Astrocyte (in vitro differentiated cells and primary cell): ENCODE data around the gene ABHD2. TPM values are rescaled to one million over a fixed set of nuclear protein-coding genes. Genes with fewer than 3 reads are reported as not detected.

Experiments
- DNase-seq: peaks from one replicate; pipeline ENCODE4 v3.0.0-alpha.2; 2010; ENCODE audit warnings: low read depth
- FAIRE-seq: peaks from 2 replicates; lab custom pipeline; 2011; peaks lifted over from hg19 to GRCh38; lab: Jason Lieb, UNC
- H2AFZ ChIP-seq: 2 replicates; pipeline ENCODE4 v1.6.0; 2012; ENCODE audit warnings: low read depth, low read length, inconsistent platforms
- H3K27ac ChIP-seq: 2 replicates; pipeline ENCODE4 v1.5.1; 2011; ENCODE audit warnings: low read depth, low read length, inconsistent platforms
- H3K27me3 ChIP-seq: 2 replicates; pipeline ENCODE4 v1.6.0; 2011; ENCODE audit warnings: low read length, inconsistent platforms; ENCODE audit not compliant: insufficient read depth
- H3K36me3 ChIP-seq: 2 replicates; pipeline ENCODE4 v1.5.1; 2011; ENCODE audit warnings: low read length, inconsistent platforms; ENCODE audit not compliant: insufficient read depth
- H3K4me1 ChIP-seq: 2 replicates; pipeline ENCODE4 v1.5.1; 2011; ENCODE audit warnings: low read length, inconsistent platforms; ENCODE audit not compliant: insufficient read depth
- H3K4me2 ChIP-seq: 2 replicates; pipeline ENCODE4 v1.6.0; 2012; ENCODE audit warnings: low read length, inconsistent platforms
- H3K4me3 ChIP-seq: 2 replicates; pipeline ENCODE4 v1.5.1; 2011; ENCODE audit warnings: low read depth, mild to moderate bottlenecking, low read length, inconsistent platforms; ENCODE audit not compliant: insufficient read depth
- H3K79me2 ChIP-seq: 2 replicates; pipeline ENCODE4 v1.6.0; 2012; ENCODE audit warnings: mild to moderate bottlenecking, low read length, inconsistent platforms; ENCODE audit not compliant: insufficient read depth
- H3K9ac ChIP-seq: 2 replicates; pipeline ENCODE4 v1.6.0; 2012; ENCODE audit warnings: mild to moderate bottlenecking, low read length, inconsistent platforms
- H3K9me3 ChIP-seq: 2 replicates; pipeline ENCODE4 v1.5.1; 2012; ENCODE audit warnings: low read depth, mild to moderate bottlenecking, low read length, inconsistent platforms; ENCODE audit not compliant: insufficient read depth
- H4K20me1 ChIP-seq: 2 replicates; pipeline ENCODE4 v1.6.0; 2012; ENCODE audit warnings: low read length, inconsistent platforms; ENCODE audit not compliant: insufficient read depth
- H3K27ac Mint-ChIP-seq: one replicate; pipeline ENCODE4 v1.8.0; 2021; ENCODE audit warnings: mild to moderate bottlenecking, mixed read lengths; ENCODE audit not compliant: unreplicated experiment
- H3K27me3 Mint-ChIP-seq: one replicate; pipeline ENCODE4 v1.8.0; 2021; ENCODE audit warnings: low read depth, mixed read lengths; ENCODE audit not compliant: unreplicated experiment
- H3K36me3 Mint-ChIP-seq: one replicate; pipeline ENCODE4 v1.8.0; 2021; ENCODE audit warnings: low read depth, mixed read lengths; ENCODE audit not compliant: unreplicated experiment
- H3K4me1 Mint-ChIP-seq: one replicate; pipeline ENCODE4 v1.8.0; 2021; ENCODE audit warnings: low read depth, mixed read lengths; ENCODE audit not compliant: unreplicated experiment
- H3K4me3 Mint-ChIP-seq: one replicate; pipeline ENCODE4 v1.8.0; 2021; ENCODE audit warnings: mild to moderate bottlenecking, moderate library complexity, mixed read lengths; ENCODE audit not compliant: unreplicated experiment
- H3K9me3 Mint-ChIP-seq: one replicate; pipeline ENCODE4 v1.8.0; 2021; ENCODE audit warnings: mild to moderate bottlenecking, mixed read lengths; ENCODE audit not compliant: unreplicated experiment
- EZH2 ChIP-seq: IDR thresholded peaks from 2 replicates; pipeline ENCODE4 v1.6.1; 2012; ENCODE audit warnings: mild to moderate bottlenecking, low read length, inconsistent platforms; ENCODE audit not compliant: insufficient read depth
- total RNA-seq: library from RNA; stranded (reverse); gene quantifications from 2 replicates; pipeline ENCODE4 v1.2.1, GENCODE V29; 2021
- TF ChIP-seq, protein P1 (sequence below): IDR thresholded peaks from 2 replicates; pipeline ENCODE4 v1.5.1; 2011; ENCODE audit warnings: low read depth, mild to moderate bottlenecking, inconsistent platforms, low read length, moderate library complexity; ENCODE audit not compliant: insufficient read depth

Gene ABHD2
- total RNA-seq, 1 donor from 2014 or later, result 41.3 TPM

GRCh38 chr15:89066280-89066679 lies 22.0 kb upstream of the ABHD2 start:
- Histone ChIP-seq H3K4me2 (no peak overlapping the region), H3K27ac (no peak overlapping the region), H3K27me3 (no peaks in the 10 kb centered on the region), H3K4me1 (peaks cover 11% of the 10 kb centered on the region), H2AFZ (no peak overlapping the region), H4K20me1 (no peaks in the 10 kb centered on the region), H3K9me3 (peaks cover 23% of the 10 kb centered on the region), H3K79me2 (no peaks in the 10 kb centered on the region), H3K4me3 (no peak overlapping the region), H3K36me3 (no peaks in the 10 kb centered on the region), H3K9ac (no peak overlapping the region)
- H3K27ac Mint-ChIP-seq, result peak overlapping the region; percentile 72
- DNase-seq, result no peak
- no peak overlapping the region for H3K4me3 Mint-ChIP-seq
- TF ChIP-seq EZH2, result no peak
- TF ChIP-seq, protein P1, sequence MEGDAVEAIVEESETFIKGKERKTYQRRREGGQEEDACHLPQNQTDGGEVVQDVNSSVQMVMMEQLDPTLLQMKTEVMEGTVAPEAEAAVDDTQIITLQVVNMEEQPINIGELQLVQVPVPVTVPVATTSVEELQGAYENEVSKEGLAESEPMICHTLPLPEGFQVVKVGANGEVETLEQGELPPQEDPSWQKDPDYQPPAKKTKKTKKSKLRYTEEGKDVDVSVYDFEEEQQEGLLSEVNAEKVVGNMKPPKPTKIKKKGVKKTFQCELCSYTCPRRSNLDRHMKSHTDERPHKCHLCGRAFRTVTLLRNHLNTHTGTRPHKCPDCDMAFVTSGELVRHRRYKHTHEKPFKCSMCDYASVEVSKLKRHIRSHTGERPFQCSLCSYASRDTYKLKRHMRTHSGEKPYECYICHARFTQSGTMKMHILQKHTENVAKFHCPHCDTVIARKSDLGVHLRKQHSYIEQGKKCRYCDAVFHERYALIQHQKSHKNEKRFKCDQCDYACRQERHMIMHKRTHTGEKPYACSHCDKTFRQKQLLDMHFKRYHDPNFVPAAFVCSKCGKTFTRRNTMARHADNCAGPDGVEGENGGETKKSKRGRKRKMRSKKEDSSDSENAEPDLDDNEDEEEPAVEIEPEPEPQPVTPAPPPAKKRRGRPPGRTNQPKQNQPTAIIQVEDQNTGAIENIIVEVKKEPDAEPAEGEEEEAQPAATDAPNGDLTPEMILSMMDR, result no peak
- H3K27me3 Mint-ChIP-seq, result no peaks in the 10 kb centered on the region
- H3K36me3 Mint-ChIP-seq, result no peaks in the 10 kb centered on the region
- peaks cover 9% of the 10 kb centered on the region for H3K4me1 Mint-ChIP-seq
- no peak for FAIRE-seq
- peaks cover 29% of the 10 kb centered on the region for H3K9me3 Mint-ChIP-seq

- H3K27me3 Mint-ChIP-seq, result no peaks in the 10 kb centered on the region
- peak overlapping the region; percentile 98 for H3K27ac Mint-ChIP-seq
- H3K4me1 Mint-ChIP-seq, result peaks cover 7% of the 10 kb centered on the region
- Histone ChIP-seq H3K4me2 (peak overlapping the region; percentile 73), H3K27me3 (no peaks in the 10 kb centered on the region), H3K9ac (peak overlapping the region; percentile 80), H3K4me3 (peak overlapping the region; percentile 27), H3K27ac (peak overlapping the region; percentile 93), H3K79me2 (no peaks in the 10 kb centered on the region), H3K9me3 (peaks cover 23% of the 10 kb centered on the region), H2AFZ (no peak overlapping the region), H4K20me1 (no peaks in the 10 kb centered on the region), H3K36me3 (no peaks in the 10 kb centered on the region), H3K4me1 (peaks cover 11% of the 10 kb centered on the region)
- no peak overlapping the region for H3K4me3 Mint-ChIP-seq
- no peaks in the 10 kb centered on the region for H3K36me3 Mint-ChIP-seq
- TF ChIP-seq, protein P1, result no peak
- no peak for TF ChIP-seq EZH2
- peak; percentile 81 for DNase-seq
- no peak for FAIRE-seq
- peaks cover 29% of the 10 kb centered on the region for H3K9me3 Mint-ChIP-seq
Observed at GRCh38 chr15:89067751-89068150, 20.5 kb upstream of the ABHD2 start.

DNA sequence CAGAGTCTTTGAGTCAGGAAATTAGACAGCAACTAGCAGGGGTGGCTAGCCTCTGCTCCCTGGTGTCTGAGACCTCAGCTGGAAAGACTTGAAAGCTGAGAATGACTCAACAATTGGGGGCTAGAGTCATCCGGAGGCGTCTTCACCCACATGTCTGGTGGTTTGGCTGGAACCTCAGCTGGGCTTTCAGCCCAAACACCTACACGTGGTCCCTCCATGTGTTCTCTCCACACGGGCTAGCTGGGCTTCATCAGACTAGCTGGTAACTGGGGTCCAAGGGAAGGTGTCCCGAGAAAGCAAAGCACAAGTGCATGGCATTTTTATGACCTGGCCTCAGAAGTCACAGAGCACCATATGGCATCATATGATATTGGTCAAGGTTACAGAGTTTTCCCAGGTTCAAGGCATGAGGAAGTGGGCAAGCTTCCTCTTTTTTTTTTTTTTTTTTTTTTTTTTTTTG lies 19.9 kb upstream of the ABHD2 start:
- Histone ChIP-seq H3K27me3 (no peaks in the 10 kb centered on the region), H3K36me3 (no peaks in the 10 kb centered on the region), H3K79me2 (no peaks in the 10 kb centered on the region), H3K9ac (peak overlapping the region; percentile 80), H3K27ac (peak overlapping the region; percentile 93), H3K4me3 (no peak overlapping the region), H3K4me1 (peaks cover 11% of the 10 kb centered on the region), H4K20me1 (no peaks in the 10 kb centered on the region), H3K9me3 (peaks cover 23% of the 10 kb centered on the region), H2AFZ (no peak overlapping the region), H3K4me2 (peak overlapping the region; percentile 73)
- FAIRE-seq (peak; percentile 65), DNase-seq (peak; percentile 99)
- peaks cover 7% of the 10 kb centered on the region for H3K4me1 Mint-ChIP-seq
- H3K27me3 Mint-ChIP-seq, result no peaks in the 10 kb centered on the region
- TF ChIP-seq, protein P1, result no peak
- TF ChIP-seq EZH2, result no peak
- no peak overlapping the region for H3K4me3 Mint-ChIP-seq
- peaks cover 29% of the 10 kb centered on the region for H3K9me3 Mint-ChIP-seq
- H3K27ac Mint-ChIP-seq, result peak overlapping the region; percentile 98
- H3K36me3 Mint-ChIP-seq, result no peaks in the 10 kb centered on the region
